Measurements from ENCODE around the gene PLCL2. TPM values are rescaled to one million over a fixed set of nuclear protein-coding genes. Genes with fewer than 3 reads are reported as not detected.

The PLCL2 gene
- total and polyA plus RNA-seq, 5 donors from 2014 or later = 27.1 to 42.9 (median 33.5) TPM

GRCh38 chr3:16841904-16842271, 42.9 kb upstream of the PLCL2 start:
- Histone ChIP-seq H3K27me3 (ENCODE audit: control insufficient read depth, insufficient read depth, low read length) (no peaks in the 10 kb centered on the region), H3K36me3 (ENCODE audit: control insufficient read depth, insufficient read depth, low read length) (no peaks in the 10 kb centered on the region), H3K4me3 (ENCODE audit: low read depth, low read length) (peak overlapping the region; percentile 72), H3K4me1 (ENCODE audit: control insufficient read depth, insufficient read depth, low read length, poor library complexity, severe bottlenecking) (peaks cover 38% of the 10 kb centered on the region), H3K27ac (ENCODE audit: insufficient read depth, low read length, poor library complexity, severe bottlenecking) (peak overlapping the region; percentile 86), H3K9me3 (ENCODE audit: control insufficient read depth in 2 of 2, low read length in 2 of 2) (no peaks in the 10 kb centered on the region)
- peak overlapping the region; percentile 72 to 94 (median 86) for H3K4me3 Mint-ChIP-seq
- H3K27ac Mint-ChIP-seq = peak overlapping the region; percentile 96 to 99 (median 97)
- peak; percentile 19 to 31 for ATAC-seq (ENCODE audit: low read depth in 2 of 2)
- DNase-seq = peak in 2 of 3 donors; percentile 7 to 52
- peaks cover 20 to 76% (median 53%) of the 10 kb centered on the region in 4 donors for H3K4me1 Mint-ChIP-seq
- peaks cover 4% of the 10 kb centered on the region for H3K27me3 Mint-ChIP-seq
- no peaks in the 10 kb centered on the region for H3K9me3 Mint-ChIP-seq
- H3K36me3 Mint-ChIP-seq = no peaks in the 10 kb centered on the region

DNA sequence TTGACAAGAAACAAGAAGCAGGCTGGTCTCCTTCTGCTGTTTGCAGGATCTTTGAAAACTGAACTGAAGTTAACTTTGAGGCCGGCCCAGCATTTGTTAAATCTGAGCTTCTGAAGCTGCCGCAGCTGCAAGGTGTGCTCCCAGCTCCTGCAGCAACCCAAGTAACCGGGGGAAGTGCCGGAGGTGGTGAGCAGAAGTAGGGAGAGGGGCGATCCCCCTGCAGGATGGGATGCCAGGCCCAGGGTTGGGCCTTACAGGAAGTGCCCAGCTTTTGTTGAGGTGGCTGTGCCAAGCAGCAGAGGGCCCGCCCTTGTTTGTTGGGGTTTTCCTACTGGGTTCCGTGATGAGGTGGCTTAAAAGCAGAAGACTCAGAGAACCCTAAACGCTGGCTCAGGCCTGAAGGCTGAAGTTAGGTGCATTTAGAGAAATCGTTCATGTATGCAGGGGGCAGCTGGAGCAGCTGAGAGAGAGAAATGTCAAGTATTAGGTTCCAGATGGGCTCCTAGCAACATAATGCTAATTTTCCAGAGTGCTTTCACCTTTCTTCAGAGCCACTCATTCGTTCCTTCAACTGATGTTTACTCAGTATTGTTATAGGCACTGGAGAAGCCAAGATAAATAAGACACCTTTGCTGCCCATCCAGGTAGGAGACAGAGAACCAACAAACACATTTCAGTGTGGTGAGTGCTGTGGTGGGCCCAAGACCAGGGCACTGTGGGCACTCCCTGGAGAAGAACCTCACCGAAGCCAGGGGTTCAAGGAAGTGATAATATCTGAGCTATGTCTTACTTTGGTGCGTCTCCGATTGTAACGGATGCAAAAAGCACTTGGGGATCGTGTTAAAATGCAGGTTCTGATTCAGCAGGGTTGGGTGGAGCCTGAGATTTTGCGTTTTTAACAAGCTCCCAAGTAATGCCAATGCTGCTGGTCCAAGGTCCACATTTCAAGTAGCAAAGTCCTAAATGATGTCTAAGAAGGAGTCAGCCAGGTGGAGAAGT, 42.2 kb upstream of the PLCL2 start:
- Mint-ChIP-seq H3K4me3 (peak overlapping the region; percentile 72 to 94 (median 86)), H3K27ac (peak overlapping the region; percentile 96 to 99 (median 97)), H3K36me3 (no peaks in the 10 kb centered on the region), H3K27me3 (peaks cover 4% of the 10 kb centered on the region), H3K4me1 (peaks cover 21 to 71% (median 52%) of the 10 kb centered on the region in 4 donors), H3K9me3 (no peaks in the 10 kb centered on the region)
- peak; percentile 89 to 91 for ATAC-seq (ENCODE audit: low read depth in 2 of 2)
- DNase-seq = peak; percentile 49 to 90 (median 68)
- Histone ChIP-seq H3K4me1 (ENCODE audit: control insufficient read depth, insufficient read depth, low read length, poor library complexity, severe bottlenecking) (peaks cover 38% of the 10 kb centered on the region), H3K4me3 (ENCODE audit: low read depth, low read length) (peak overlapping the region; percentile 76), H3K27ac (ENCODE audit: insufficient read depth, low read length, poor library complexity, severe bottlenecking) (peak overlapping the region; percentile 86), H3K36me3 (ENCODE audit: control insufficient read depth, insufficient read depth, low read length) (no peaks in the 10 kb centered on the region), H3K9me3 (ENCODE audit: control insufficient read depth in 2 of 2, low read length in 2 of 2) (no peaks in the 10 kb centered on the region), H3K27me3 (ENCODE audit: control insufficient read depth, insufficient read depth, low read length) (no peaks in the 10 kb centered on the region)

- Mint-ChIP-seq H3K4me3 (no peak overlapping the region), H3K27ac (peak overlapping the region; percentile 55 to 97 (median 91)), H3K36me3 (no peaks in the 10 kb centered on the region), H3K9me3 (no peaks in the 10 kb centered on the region), H3K27me3 (peaks cover 5% of the 10 kb centered on the region), H3K4me1 (peaks cover 16 to 65% (median 53%) of the 10 kb centered on the region in 4 donors)
- H3K27ac ChIP-seq (ENCODE audit: insufficient read depth, low read length, poor library complexity, severe bottlenecking) = no peak overlapping the region
- no peaks in the 10 kb centered on the region for H3K36me3 ChIP-seq (ENCODE audit: control insufficient read depth, insufficient read depth, low read length)
- peaks cover 52% of the 10 kb centered on the region for H3K4me1 ChIP-seq (ENCODE audit: control insufficient read depth, insufficient read depth, low read length, poor library complexity, severe bottlenecking)
- DNase-seq (no peak), ATAC-seq (ENCODE audit: low read depth in 2 of 2) (no peak)
- no peaks in the 10 kb centered on the region for H3K9me3 ChIP-seq (ENCODE audit: control insufficient read depth in 2 of 2, low read length in 2 of 2)
- no peaks in the 10 kb centered on the region for H3K27me3 ChIP-seq (ENCODE audit: control insufficient read depth, insufficient read depth, low read length)
- H3K4me3 ChIP-seq (ENCODE audit: low read depth, low read length) = no peak overlapping the region
Observed at GRCh38 chr3:16844222-16844621, 40.5 kb upstream of the PLCL2 start.

DNA sequence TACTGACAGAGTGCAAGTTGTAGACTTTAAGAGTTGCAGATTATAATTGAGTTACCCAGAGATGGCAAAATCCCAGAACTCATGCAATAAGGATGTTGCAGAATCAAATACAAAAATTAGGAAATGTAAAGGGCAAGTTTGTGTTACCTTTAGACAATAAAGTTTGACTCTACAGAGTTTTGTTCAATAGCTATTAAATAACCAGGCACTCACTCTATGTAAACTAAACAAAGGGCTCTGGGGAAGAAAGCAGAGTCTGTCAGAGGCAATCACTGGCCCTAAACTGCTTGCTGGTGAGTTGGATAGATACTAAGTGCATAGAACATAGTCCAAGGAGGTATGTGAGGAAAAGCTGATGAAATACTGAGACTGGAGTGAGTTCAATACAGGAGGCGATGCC, 40.0 kb upstream of the PLCL2 start:
- H3K4me1 ChIP-seq (ENCODE audit: control insufficient read depth, insufficient read depth, low read length, poor library complexity, severe bottlenecking) = peaks cover 58% of the 10 kb centered on the region
- H3K4me1 Mint-ChIP-seq = peaks cover 20 to 66% (median 56%) of the 10 kb centered on the region in 4 donors
- H3K36me3 Mint-ChIP-seq = no peaks in the 10 kb centered on the region
- no peak for ATAC-seq (ENCODE audit: low read depth in 2 of 2)
- H3K9me3 Mint-ChIP-seq = no peaks in the 10 kb centered on the region
- no peaks in the 10 kb centered on the region for H3K36me3 ChIP-seq (ENCODE audit: control insufficient read depth, insufficient read depth, low read length)
- no peak overlapping the region for H3K27ac ChIP-seq (ENCODE audit: insufficient read depth, low read length, poor library complexity, severe bottlenecking)
- no peak for DNase-seq
- H3K4me3 ChIP-seq (ENCODE audit: low read depth, low read length) = no peak overlapping the region
- no peaks in the 10 kb centered on the region for H3K27me3 ChIP-seq (ENCODE audit: control insufficient read depth, insufficient read depth, low read length)
- peak overlapping the region in 2 of 3 donors; percentile 54 to 81 for H3K27ac Mint-ChIP-seq
- H3K9me3 ChIP-seq (ENCODE audit: control insufficient read depth in 2 of 2, low read length in 2 of 2) = no peaks in the 10 kb centered on the region
- H3K4me3 Mint-ChIP-seq = no peak overlapping the region
- peaks cover 8% of the 10 kb centered on the region for H3K27me3 Mint-ChIP-seq

DNA sequence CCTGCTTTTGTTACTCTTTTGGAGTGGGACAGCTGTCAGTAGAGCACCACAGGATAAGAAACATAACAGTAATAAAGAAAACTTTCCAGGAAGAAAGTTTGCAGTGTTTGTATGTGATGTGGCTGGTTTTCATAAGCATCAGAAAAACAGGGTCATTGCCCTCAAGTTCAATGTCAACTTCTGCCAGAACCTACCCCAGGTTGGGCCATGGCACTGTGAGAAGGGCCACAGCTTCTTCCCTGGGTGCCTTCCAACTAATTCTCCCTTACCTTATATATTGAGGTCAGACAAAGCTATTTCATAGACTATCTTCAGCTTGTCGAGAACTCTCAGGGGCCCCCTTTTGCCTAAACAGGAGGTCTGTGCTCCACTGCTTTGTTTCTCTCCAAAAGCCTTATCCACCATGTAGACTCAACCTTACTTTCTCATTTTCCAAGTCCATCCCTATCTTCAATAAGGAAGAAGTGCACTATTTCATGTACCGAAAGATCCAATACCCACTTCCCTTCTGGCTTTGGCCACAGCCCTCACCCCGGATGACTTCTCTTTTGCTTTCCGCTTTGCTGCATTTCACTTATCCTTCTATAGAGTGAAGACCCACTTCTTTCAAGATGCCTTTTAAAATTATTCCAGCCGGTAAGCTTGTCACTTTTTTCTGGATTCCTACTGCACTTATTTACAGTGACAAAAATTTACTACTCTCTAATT, 38.2 kb upstream of the PLCL2 start:
- Histone ChIP-seq H3K4me3 (ENCODE audit: low read depth, low read length) (no peak overlapping the region), H3K27me3 (ENCODE audit: control insufficient read depth, insufficient read depth, low read length) (no peaks in the 10 kb centered on the region), H3K36me3 (ENCODE audit: control insufficient read depth, insufficient read depth, low read length) (no peaks in the 10 kb centered on the region), H3K9me3 (ENCODE audit: control insufficient read depth in 2 of 2, low read length in 2 of 2) (no peaks in the 10 kb centered on the region), H3K27ac (ENCODE audit: insufficient read depth, low read length, poor library complexity, severe bottlenecking) (no peak overlapping the region), H3K4me1 (ENCODE audit: control insufficient read depth, insufficient read depth, low read length, poor library complexity, severe bottlenecking) (peaks cover 51% of the 10 kb centered on the region)
- H3K27me3 Mint-ChIP-seq = peaks cover 12% of the 10 kb centered on the region
- peak overlapping the region in 1 of 4 donors; percentile 12 for H3K4me3 Mint-ChIP-seq
- DNase-seq (no peak), ATAC-seq (ENCODE audit: low read depth in 2 of 2) (no peak)
- no peaks in the 10 kb centered on the region for H3K9me3 Mint-ChIP-seq
- H3K4me1 Mint-ChIP-seq = peaks cover 20 to 62% (median 55%) of the 10 kb centered on the region in 4 donors
- H3K27ac Mint-ChIP-seq = peak overlapping the region in 1 of 3 donors; percentile 28
- H3K36me3 Mint-ChIP-seq = no peaks in the 10 kb centered on the region

GRCh38 chr3:16848007-16848406, 36.7 kb upstream of the PLCL2 start:
- H3K9me3 Mint-ChIP-seq = no peaks in the 10 kb centered on the region
- no peaks in the 10 kb centered on the region for H3K36me3 ChIP-seq (ENCODE audit: control insufficient read depth, insufficient read depth, low read length)
- no peaks in the 10 kb centered on the region for H3K36me3 Mint-ChIP-seq
- DNase-seq (no peak), ATAC-seq (ENCODE audit: low read depth in 2 of 2) (no peak)
- H3K27ac Mint-ChIP-seq = no peak overlapping the region
- no peak overlapping the region for H3K4me3 ChIP-seq (ENCODE audit: low read depth, low read length)
- peaks cover 36% of the 10 kb centered on the region for H3K4me1 ChIP-seq (ENCODE audit: control insufficient read depth, insufficient read depth, low read length, poor library complexity, severe bottlenecking)
- no peaks in the 10 kb centered on the region for H3K9me3 ChIP-seq (ENCODE audit: control insufficient read depth in 2 of 2, low read length in 2 of 2)
- no peak overlapping the region for H3K27ac ChIP-seq (ENCODE audit: insufficient read depth, low read length, poor library complexity, severe bottlenecking)
- H3K27me3 Mint-ChIP-seq = peaks cover 9% of the 10 kb centered on the region
- H3K27me3 ChIP-seq (ENCODE audit: control insufficient read depth, insufficient read depth, low read length) = no peaks in the 10 kb centered on the region
- peaks cover 12 to 48% (median 41%) of the 10 kb centered on the region in 4 donors for H3K4me1 Mint-ChIP-seq
- H3K4me3 Mint-ChIP-seq = peak overlapping the region in 1 of 4 donors; percentile 2

DNA sequence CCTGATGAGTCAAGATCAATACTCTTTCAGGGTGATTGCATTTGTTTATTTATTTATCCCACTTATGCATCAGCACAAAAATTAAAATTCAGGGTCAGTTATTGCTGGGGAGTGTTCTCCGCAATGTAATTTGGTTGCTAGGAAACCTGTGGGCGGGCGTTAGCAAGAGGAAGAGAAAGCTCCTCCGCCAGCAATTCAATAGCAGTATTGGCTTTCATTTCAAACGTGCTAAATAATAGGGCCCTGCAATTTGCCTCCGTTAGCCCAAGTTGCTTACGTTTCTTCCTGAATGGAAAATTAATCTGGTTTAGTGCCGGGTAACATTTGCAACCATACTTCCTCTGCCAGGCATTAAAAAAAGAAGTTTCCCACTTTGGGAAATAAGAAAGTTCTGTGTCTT, 35.5 kb upstream of the PLCL2 start:
- peaks cover 24% of the 10 kb centered on the region for H3K4me1 ChIP-seq (ENCODE audit: control insufficient read depth, insufficient read depth, low read length, poor library complexity, severe bottlenecking)
- H3K9me3 Mint-ChIP-seq = no peaks in the 10 kb centered on the region
- no peaks in the 10 kb centered on the region for H3K9me3 ChIP-seq (ENCODE audit: control insufficient read depth in 2 of 2, low read length in 2 of 2)
- no peaks in the 10 kb centered on the region for H3K36me3 ChIP-seq (ENCODE audit: control insufficient read depth, insufficient read depth, low read length)
- DNase-seq (peak; percentile 55 to 82 (median 64)), ATAC-seq (ENCODE audit: low read depth in 2 of 2) (peak; percentile 75 to 85)
- peak overlapping the region; percentile 35 for H3K27ac ChIP-seq (ENCODE audit: insufficient read depth, low read length, poor library complexity, severe bottlenecking)
- no peaks in the 10 kb centered on the region for H3K36me3 Mint-ChIP-seq
- peak overlapping the region; percentile 75 to 88 (median 78) for H3K27ac Mint-ChIP-seq
- H3K4me3 ChIP-seq (ENCODE audit: low read depth, low read length) = peak overlapping the region; percentile 79
- peak overlapping the region; percentile 74 to 87 (median 76) for H3K4me3 Mint-ChIP-seq
- H3K4me1 Mint-ChIP-seq = peaks cover 12 to 35% (median 31%) of the 10 kb centered on the region in 4 donors
- H3K27me3 Mint-ChIP-seq = peaks cover 9% of the 10 kb centered on the region
- H3K27me3 ChIP-seq (ENCODE audit: control insufficient read depth, insufficient read depth, low read length) = peaks cover 2% of the 10 kb centered on the region

All from CD4-positive, CD25-positive, alpha-beta regulatory T cell (primary cell).